GM19372 (cell line): ENCODE results near the gene MAP1LC3B2.
"Not testable (repeated sequence)": the region's sequence is repeated elsewhere in the genome, so short reads cannot be mapped to it uniquely, and the experiment has no call there.

Source experiments
- ATAC-seq: cut with Tn5 transposase; IDR thresholded peaks from one replicate; pipeline ENCODE4 v1.9.1; 2021; ENCODE audit warnings: mild to moderate bottlenecking, low read depth, moderate library complexity; ENCODE audit not compliant: unreplicated experiment

Gene MAP1LC3B2

GRCh38 chr12:116556964-116557698, 2.0 kb upstream of the MAP1LC3B2 start:
- no peak for ATAC-seq

GRCh38 chr12:116558280-116559161, 660 bp upstream of the MAP1LC3B2 start:
- no peak for ATAC-seq

GRCh38 chr12:116561181-116561821, 2.1 kb downstream of the MAP1LC3B2 start:
- ATAC-seq, result no peak

DNA sequence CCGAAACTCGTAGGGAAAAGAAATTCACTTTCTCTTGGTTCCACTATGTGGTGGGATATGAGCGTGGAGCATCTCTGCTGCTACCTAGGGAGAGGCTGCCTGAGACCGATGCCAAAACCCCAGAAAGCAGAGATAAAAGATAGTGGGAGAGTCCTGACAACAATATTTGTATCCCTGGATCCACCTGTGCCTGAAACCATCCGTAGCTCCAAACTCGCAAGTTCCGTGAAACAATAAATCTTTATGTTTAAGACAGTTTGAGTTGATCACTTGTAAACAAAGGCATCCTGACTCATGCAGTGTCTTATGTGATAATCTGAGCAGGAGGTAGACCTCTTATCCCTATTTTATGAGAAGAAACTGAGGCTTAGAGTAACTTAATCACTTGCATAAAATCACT, 2.9 kb downstream of the MAP1LC3B2 start:
- no peak for ATAC-seq

GRCh38 chr12:116563262-116563661, 4.1 kb downstream of the MAP1LC3B2 start:
- ATAC-seq, result no peak

GRCh38 chr12:116564080-116564479, 4.9 kb downstream of the MAP1LC3B2 start:
- ATAC-seq, result no peak

- not testable (repeated sequence) for ATAC-seq
Observed at GRCh38 chr12:116565221-116565620, 6.0 kb downstream of the MAP1LC3B2 start.

- ATAC-seq, result no peak
Observed at GRCh38 chr12:116565963-116566362, 6.8 kb downstream of the MAP1LC3B2 start.

DNA sequence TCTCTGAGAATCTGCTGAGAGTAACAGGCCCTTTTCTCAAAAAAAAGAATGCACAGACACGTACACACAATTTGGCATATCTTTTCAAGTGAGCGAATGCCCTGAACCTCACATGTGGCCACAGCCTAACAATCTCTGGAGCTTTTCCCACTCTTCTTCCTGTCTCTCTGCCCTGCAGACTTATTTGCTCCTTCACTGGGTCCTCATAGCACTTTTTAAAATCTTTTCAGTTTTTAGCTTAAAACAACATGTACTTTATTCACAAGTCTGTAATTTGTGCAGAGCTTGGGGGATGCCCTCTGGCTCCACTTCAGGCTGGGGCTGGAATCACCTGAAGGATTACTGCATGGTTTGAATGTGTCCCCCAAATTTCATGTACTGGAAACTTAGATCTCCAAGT, 9.0 kb downstream of the MAP1LC3B2 start:
- no peak for ATAC-seq

DNA sequence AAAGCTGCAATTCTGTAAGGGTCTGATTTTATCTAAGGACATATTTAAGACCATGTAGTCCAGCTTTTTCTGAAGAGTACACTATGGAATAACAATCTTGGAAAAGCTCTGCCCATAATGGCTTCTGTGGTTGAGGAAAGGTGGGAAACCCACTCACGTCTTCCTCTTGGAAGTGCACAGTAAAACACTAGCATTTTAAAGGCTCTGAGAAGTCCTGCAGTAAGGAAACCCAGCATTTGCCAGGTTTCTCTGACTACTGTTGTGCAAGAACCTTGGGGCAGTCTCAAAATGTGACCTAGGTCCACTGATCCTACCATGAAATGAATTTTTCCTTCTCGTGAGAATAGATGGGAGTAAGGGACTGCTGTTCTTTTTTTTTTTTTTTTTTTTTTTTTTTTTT, 11.9 kb downstream of the MAP1LC3B2 start:
- no peak for ATAC-seq

DNA sequence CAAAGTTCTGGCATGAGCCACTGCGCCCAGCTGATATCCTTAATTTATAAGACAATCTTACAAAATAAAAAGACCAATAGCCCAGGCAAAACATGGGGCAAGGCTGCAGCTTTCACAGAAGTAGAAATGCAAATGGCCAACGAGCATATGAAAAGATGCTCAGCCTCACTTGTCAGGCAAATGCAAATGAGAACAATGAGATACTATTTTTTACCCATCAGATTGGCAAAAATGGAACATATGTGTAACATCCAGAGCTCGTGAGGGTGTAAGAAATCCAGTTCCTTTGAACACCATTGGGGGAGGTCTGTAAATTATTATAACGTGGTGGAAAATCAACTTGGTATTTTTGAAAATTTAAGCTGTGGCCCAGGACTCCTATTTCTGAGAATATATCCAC, 14.6 kb downstream of the MAP1LC3B2 start:
- ATAC-seq, result no peak

DNA sequence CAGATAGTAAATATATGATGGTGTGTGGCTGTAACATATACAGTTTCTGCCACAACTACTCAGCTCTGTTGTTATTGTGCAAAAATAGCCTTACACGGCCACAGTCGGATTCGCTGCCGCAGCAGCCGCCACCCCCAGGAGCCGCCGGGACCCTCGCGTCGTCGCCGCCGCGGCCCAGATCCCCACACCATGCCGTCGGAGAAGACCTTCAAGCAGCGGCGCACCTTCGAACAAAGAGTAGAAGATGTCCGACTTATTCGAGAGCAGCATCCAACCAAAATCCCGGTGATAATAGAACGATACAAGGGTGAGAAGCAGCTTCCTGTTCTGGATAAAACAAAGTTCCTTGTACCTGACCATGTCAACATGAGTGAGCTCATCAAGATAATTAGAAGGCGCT, 16.6 kb downstream of the MAP1LC3B2 start:
- not testable (repeated sequence) for ATAC-seq

- no peak for ATAC-seq
Observed at GRCh38 chr12:116577154-116577561, 18.0 kb downstream of the MAP1LC3B2 start.

DNA sequence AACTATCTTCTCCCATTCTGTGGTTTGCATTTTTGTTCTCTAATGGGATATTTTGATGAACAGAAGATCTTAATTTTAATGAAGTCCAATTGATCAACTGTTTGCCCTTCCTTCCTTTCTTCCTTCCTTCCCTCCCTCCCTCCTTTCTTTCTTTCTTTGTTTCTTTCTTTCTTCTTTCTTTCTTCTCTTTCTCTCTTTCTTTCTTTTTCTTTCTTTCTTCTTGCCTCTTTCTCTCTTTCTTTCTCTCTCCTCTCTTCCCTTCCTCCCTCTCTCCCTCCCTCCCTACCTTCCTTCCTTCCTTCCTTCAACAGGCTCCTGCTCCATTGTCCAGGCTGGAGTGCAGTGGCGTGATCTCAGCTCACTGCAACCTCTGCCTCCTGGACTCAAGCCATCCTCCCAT, 18.9 kb downstream of the MAP1LC3B2 start:
- no peak for ATAC-seq

DNA sequence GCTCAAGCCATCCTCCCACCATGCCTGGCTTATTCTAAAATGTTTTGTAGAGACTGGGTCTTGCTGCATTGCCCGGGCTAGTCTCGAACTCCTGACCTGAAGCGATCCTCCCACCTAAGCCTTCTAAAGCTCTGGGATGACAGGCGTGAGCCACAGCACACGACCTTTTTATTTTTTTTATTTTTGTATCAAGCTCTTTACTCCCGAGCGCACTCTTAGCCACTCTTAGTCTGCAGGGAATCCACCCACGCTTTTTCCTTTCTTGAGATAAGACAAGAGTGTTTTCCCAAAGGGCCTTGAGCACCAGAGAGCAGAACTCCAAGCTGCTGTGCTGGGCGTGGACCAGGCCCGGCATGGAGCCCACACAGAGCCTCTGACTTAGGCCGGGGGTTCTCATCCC, 23.4 kb downstream of the MAP1LC3B2 start:
- ATAC-seq, result no peak

DNA sequence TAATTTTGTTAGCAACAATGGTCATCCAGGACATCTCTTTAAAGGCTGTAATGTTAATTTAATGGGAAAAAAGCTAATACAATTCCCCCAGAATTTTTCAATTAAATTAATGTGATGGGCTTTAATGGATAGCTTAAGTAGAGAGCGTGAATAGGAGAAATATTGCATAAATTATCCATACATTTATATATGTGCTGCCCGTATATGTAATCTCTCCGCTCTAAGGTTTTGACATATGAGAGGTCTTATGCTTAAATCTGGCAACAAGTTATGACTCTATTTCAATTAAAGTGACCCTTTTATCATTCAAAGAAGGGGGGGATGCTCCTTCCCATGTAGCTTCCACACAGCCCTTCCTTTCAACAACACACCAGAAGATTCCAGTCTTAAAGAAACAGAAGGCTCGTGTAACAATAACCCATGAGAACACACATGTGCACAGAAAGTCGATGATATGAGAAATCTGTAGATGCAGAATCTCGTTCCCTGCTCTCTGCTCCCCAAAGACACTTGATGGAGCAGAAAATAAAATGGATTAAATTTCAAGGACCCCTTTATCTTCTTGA, 24.0 kb downstream of the MAP1LC3B2 start:
- ATAC-seq, result no peak

DNA sequence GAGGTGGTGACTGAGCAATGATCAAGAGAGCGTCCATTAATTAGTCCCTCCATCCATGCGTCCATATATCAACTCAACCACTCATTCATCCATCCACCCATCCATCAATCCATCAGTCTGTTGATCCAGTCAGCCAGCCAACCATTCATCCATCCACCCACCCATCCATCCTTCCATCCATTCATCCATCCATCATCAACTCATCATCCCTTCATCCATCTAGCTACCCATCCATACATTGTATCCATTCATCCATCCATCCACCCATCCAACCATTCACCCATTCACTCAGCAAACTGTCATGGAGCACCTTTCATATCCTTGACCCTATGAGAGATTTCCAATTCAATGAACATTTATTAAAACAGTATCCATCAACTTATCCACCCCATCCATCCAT, 28.1 kb downstream of the MAP1LC3B2 start:
- no peak for ATAC-seq

DNA sequence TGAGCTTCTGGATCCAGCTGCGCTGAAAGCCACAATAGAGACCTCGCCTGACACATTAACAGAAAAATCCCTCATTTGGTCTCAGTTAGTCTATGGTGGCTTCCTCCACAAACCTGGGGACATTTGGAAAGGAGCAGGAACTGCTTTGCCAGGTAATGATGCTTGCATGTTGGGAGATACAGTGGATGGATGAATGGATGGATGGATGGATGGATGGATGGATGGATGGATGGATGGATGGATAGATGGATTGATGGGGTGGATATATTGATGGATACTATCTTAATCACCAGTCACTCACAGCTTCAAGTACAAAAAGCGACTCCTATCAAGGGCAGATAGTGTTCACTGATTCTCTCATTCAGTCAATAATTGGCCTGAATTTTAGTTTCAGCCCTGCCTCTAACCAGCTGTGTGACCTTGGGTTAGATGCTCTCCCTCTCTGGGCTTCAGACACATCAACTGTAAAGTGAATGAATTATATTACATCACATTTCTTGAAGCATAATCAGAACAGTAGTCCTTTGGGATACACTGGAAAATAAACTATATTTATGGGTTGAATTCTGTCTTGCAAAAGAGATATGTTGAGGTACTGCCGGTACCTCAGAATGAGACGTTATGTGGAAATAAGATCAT, 29.3 kb downstream of the MAP1LC3B2 start:
- no peak for ATAC-seq

GRCh38 chr12:116589581-116589980, 30.4 kb downstream of the MAP1LC3B2 start:
- no peak for ATAC-seq

- ATAC-seq, result no peak
Observed at GRCh38 chr12:116590561-116590960, 31.4 kb downstream of the MAP1LC3B2 start.
